GM23338 (cell line): ENCODE results near the gene SRGAP1. TPM values are rescaled to one million over a fixed set of nuclear protein-coding genes. Genes with fewer than 3 reads are reported as not detected.

Experiments used
- ATAC-seq: fragments of 200-7000 bp; cut with Tn5 transposase; 3 replicates; pipeline ENCODE4 v1.9.1; 2020
- DNase-seq: peaks from one replicate; pipeline ENCODE4 v3.0.0-alpha.2; 2015; ENCODE audit warnings: low spot score
- H2AFZ ChIP-seq: fragments of 200-600 bp; sonication (generic); 2 replicates; pipeline ENCODE4 v1.8.0; 2016; ENCODE audit warnings: antibody characterized with exemption, mild to moderate bottlenecking, moderate library complexity
- H3F3A ChIP-seq: fragments of 200-600 bp; sonication (generic); replicated peaks from 2 replicates; pipeline ENCODE4 v1.8.0; 2017; ENCODE audit warnings: antibody characterized with exemption, mixed run types, low read depth
- H3K27ac ChIP-seq: fragments of 200-600 bp; sonication (generic); 2 replicates; pipeline ENCODE4 v1.6.1; 2016; ENCODE audit warnings: low read depth
- H3K27me3 ChIP-seq: fragments of 200-600 bp; sonication (generic); 2 replicates; pipeline ENCODE4 v1.8.0; 2016; ENCODE audit warnings: mild to moderate bottlenecking, mixed run types, moderate library complexity; ENCODE audit not compliant: insufficient read depth
- H3K36me3 ChIP-seq: fragments of 200-600 bp; sonication (generic); 2 replicates; pipeline ENCODE4 v1.8.0; 2016; ENCODE audit warnings: mild to moderate bottlenecking; ENCODE audit not compliant: insufficient read depth
- H3K4me1 ChIP-seq: fragments of 200-600 bp; sonication (generic); 2 replicates; pipeline ENCODE4 v1.8.0; 2016; ENCODE audit warnings: mild to moderate bottlenecking, moderate library complexity; ENCODE audit not compliant: insufficient read depth
- H3K4me2 ChIP-seq: fragments of 200-600 bp; sonication (generic); 2 replicates; pipeline ENCODE4 v1.7.1; 2017; ENCODE audit warnings: mixed run types
- H3K4me3 ChIP-seq: fragments of 200-600 bp; sonication (generic); 2 replicates; pipeline ENCODE4 v1.6.1; 2016; ENCODE audit warnings: mixed run types
- H3K79me2 ChIP-seq: fragments of 200-600 bp; sonication (generic); replicated peaks from 2 replicates; pipeline ENCODE4 v1.8.0; 2017; ENCODE audit warnings: mild to moderate bottlenecking; ENCODE audit not compliant: insufficient read depth
- H3K9me2 ChIP-seq: fragments of 200-600 bp; sonication (generic); 2 replicates; pipeline ENCODE4 v1.8.0; 2017; ENCODE audit not compliant: insufficient read depth
- H4K20me1 ChIP-seq: fragments of 200-600 bp; sonication (generic); replicated peaks from 2 replicates; pipeline ENCODE4 v1.8.0; 2017; ENCODE audit warnings: mild to moderate bottlenecking; ENCODE audit not compliant: insufficient read depth
- H3K27ac Mint-ChIP-seq: 2 replicates; pipeline ENCODE4 v1.8.0; 2020; ENCODE audit warnings: inconsistent platforms, mild to moderate bottlenecking, moderate library complexity, mixed read lengths
- H3K27me3 Mint-ChIP-seq: 3 replicates; pipeline ENCODE4 v1.8.0; 2022; ENCODE audit warnings: low read depth, mild to moderate bottlenecking, moderate library complexity, mixed read lengths, inconsistent platforms; ENCODE audit not compliant: insufficient read depth, poor library complexity
- H3K36me3 Mint-ChIP-seq: 3 replicates; pipeline ENCODE4 v1.8.0; 2021; ENCODE audit warnings: low read depth, mild to moderate bottlenecking, inconsistent platforms, moderate library complexity, mixed read lengths
- H3K4me1 Mint-ChIP-seq: 3 replicates; pipeline ENCODE4 v1.8.0; 2020; ENCODE audit warnings: mild to moderate bottlenecking, inconsistent platforms, mixed read lengths
- H3K4me3 Mint-ChIP-seq: 3 replicates; pipeline ENCODE4 v1.8.0; 2021; ENCODE audit warnings: moderate library complexity, mild to moderate bottlenecking, inconsistent platforms, mixed read lengths
- H3K9me3 Mint-ChIP-seq: 3 replicates; pipeline ENCODE4 v1.8.0; 2020; ENCODE audit warnings: moderate library complexity, mild to moderate bottlenecking, inconsistent platforms, mixed read lengths
- CREB1 ChIP-seq: fragments of 250-450 bp; sonication (Bioruptor Pico); IDR thresholded peaks from 2 replicates; pipeline ENCODE4 v1.5.0; 2020; ENCODE audit warnings: low read depth, mild to moderate bottlenecking, moderate library complexity
- CTCF ChIP-seq, 2 experiments: fragments of 200-600 bp in 1 of 2; sonication (generic) in 1 of 2; conservative IDR thresholded peaks; 2 replicates each; pipeline versions ENCODE4 v1.5.1 to v1.6.1; 2016 to 2017; ENCODE audit warnings: antibody characterized with exemption in 2 of 2, low read depth in 2 of 2, mild to moderate bottlenecking in 2 of 2, moderate library complexity in 1 of 2
- ETS1 ChIP-seq: IDR thresholded peaks from 2 replicates; pipeline ENCODE4 v1.6.1; 2016; ENCODE audit warnings: antibody characterized with exemption
- JUNB ChIP-seq: IDR thresholded peaks from one replicate; pipeline ENCODE4 v1.6.1; 2016; ENCODE audit warnings: antibody characterized with exemption; ENCODE audit not compliant: unreplicated experiment
- NANOG ChIP-seq: IDR thresholded peaks from 2 replicates; pipeline ENCODE4 v1.6.1; 2016; ENCODE audit warnings: antibody characterized with exemption, borderline replicate concordance
- POLR2AphosphoS5 ChIP-seq: IDR thresholded peaks from 2 replicates; pipeline ENCODE4 v1.6.1; 2016; ENCODE audit warnings: antibody characterized with exemption, low read depth
- REST ChIP-seq: IDR thresholded peaks from one replicate; pipeline ENCODE4 v1.6.1; 2018; ENCODE audit warnings: antibody characterized with exemption; ENCODE audit not compliant: unreplicated experiment
- STAT1 ChIP-seq: IDR thresholded peaks from one replicate; pipeline ENCODE4 v1.6.1; 2016; ENCODE audit warnings: antibody characterized with exemption; ENCODE audit not compliant: unreplicated experiment
- ZNF114 ChIP-seq: fragments of 250-450 bp; sonication (Bioruptor Pico); IDR thresholded peaks from 2 replicates; pipeline ENCODE4 v1.5.0; 2020; ENCODE audit warnings: mild to moderate bottlenecking, moderate library complexity
- ZNF331 ChIP-seq: fragments of 250-450 bp; sonication (Bioruptor Pico); IDR thresholded peaks from 2 replicates; pipeline ENCODE4 v1.5.0; 2020; ENCODE audit warnings: low read depth, mild to moderate bottlenecking, moderate library complexity
- polyA plus RNA-seq: library from polyadenylated mRNA; unstranded; fragments of >200 nt; fragmentation: Nextera tagmentation; extraction: Ambion mirVana; gene quantifications from 2 replicates; pipeline ENCODE4 v1.2.1, GENCODE V29; 2016
- total RNA-seq: library from RNA; depleted of rRNA; stranded (reverse); fragments of >200 nt; shearing (Covaris generic); gene quantifications from 2 replicates; pipeline ENCODE4 v1.2.3, GENCODE V29; 2014

Gene SRGAP1
- total and polyA plus RNA-seq, 2 experiments from 2014 or later: 6.1 to 8.1 TPM

GRCh38 chr12:64081008-64081404 lies 236.5 kb downstream of the SRGAP1 start:
- H2AFZ ChIP-seq: no peak overlapping the region
- peak overlapping the region; percentile 5; the same call in 1 of the 2 replicates for H3K4me2 ChIP-seq
- H3F3A ChIP-seq: no peaks in the 10 kb centered on the region
- H3K27ac Mint-ChIP-seq: peak overlapping the region; percentile 83
- H3K36me3 ChIP-seq: 0 out of 2 replicates have a peak, but pooled peaks cover under 1% of the 10 kb centered on the region
- H4K20me1 ChIP-seq: no peaks in the 10 kb centered on the region
- H3K4me3 ChIP-seq: no peak overlapping the region
- no peak overlapping the region for H3K27ac ChIP-seq
- ATAC-seq (no peak), DNase-seq (no peak)
- peaks cover 14% of the 10 kb centered on the region for H3K36me3 Mint-ChIP-seq
- no peaks in the 10 kb centered on the region for H3K27me3 ChIP-seq
- H3K4me1 Mint-ChIP-seq: peaks cover 26% of the 10 kb centered on the region
- H3K4me1 ChIP-seq: peaks cover 11% of the 10 kb centered on the region; the same call in 1 of the 2 replicates
- no peaks in the 10 kb centered on the region for H3K27me3 Mint-ChIP-seq
- no peak overlapping the region for H3K4me3 Mint-ChIP-seq
- peaks cover under 1% of the 10 kb centered on the region; the same call in 1 of the 3 replicates for H3K9me3 Mint-ChIP-seq
- TF ChIP-seq ZNF114 (CRISPR knock-in tag) (no peak), JUNB (no peak), CTCF (conservative IDR thresholded peaks at IDR 0.05; ENCODE audit: low read depth in 2 of 2) (no peak), ETS1 (no peak), NANOG (no peak), STAT1 (no peak), REST (no peak)
- H3K9me2 ChIP-seq: no peaks in the 10 kb centered on the region
- H3K79me2 ChIP-seq: no peaks in the 10 kb centered on the region

- DNase-seq (no peak), ATAC-seq (no peak)
- H4K20me1 ChIP-seq: no peaks in the 10 kb centered on the region
- no peak overlapping the region for H3K27ac ChIP-seq
- peaks cover 11% of the 10 kb centered on the region; the same call in 2 of the 3 replicates for H3K36me3 Mint-ChIP-seq
- H3K4me1 Mint-ChIP-seq: peaks cover 28% of the 10 kb centered on the region
- no peak overlapping the region for H2AFZ ChIP-seq
- no peak overlapping the region for H3K4me3 Mint-ChIP-seq
- H3K27me3 ChIP-seq: no peaks in the 10 kb centered on the region
- no peaks in the 10 kb centered on the region for H3K27me3 Mint-ChIP-seq
- no peaks in the 10 kb centered on the region for H3K36me3 ChIP-seq
- H3K9me3 Mint-ChIP-seq: no peaks in the 10 kb centered on the region
- peaks cover 11% of the 10 kb centered on the region; the same call in 1 of the 2 replicates for H3K4me1 ChIP-seq
- no peaks in the 10 kb centered on the region for H3K9me2 ChIP-seq
- no peaks in the 10 kb centered on the region for H3F3A ChIP-seq
- H3K4me3 ChIP-seq: no peak overlapping the region
- H3K4me2 ChIP-seq: no peak overlapping the region
- H3K27ac Mint-ChIP-seq: no peak overlapping the region
- H3K79me2 ChIP-seq: no peaks in the 10 kb centered on the region
- TF ChIP-seq ZNF331 (CRISPR knock-in tag): no peak
- no peak for TF ChIP-seq POLR2AphosphoS5
- no peak for TF ChIP-seq CREB1 (CRISPR knock-in tag)
- no peak for TF ChIP-seq REST
- no peak for TF ChIP-seq CTCF (conservative IDR thresholded peaks at IDR 0.05; ENCODE audit: low read depth in 2 of 2)
Measured at GRCh38 chr12:64082116-64082515, 237.6 kb downstream of the SRGAP1 start.
